ENCODE results near the gene LRCOL1. TPM values are rescaled to one million over a fixed set of nuclear protein-coding genes. Genes with fewer than 3 reads are reported as not detected.

The LRCOL1 gene
- total and polyA plus RNA-seq, 2 of the 13 experiments (the other 11 are each of a cell fraction or from before 2014, with no cell fraction given) = not detected

- TF ChIP-seq CEBPB (IDR thresholded peaks at IDR 0.05; ENCODE audit: borderline replicate concordance, low read depth, low read length) = no peak
- no peak for TF ChIP-seq NFRKB (IDR thresholded peaks at IDR 0.05)
- TF ChIP-seq IKZF4 (CRISPR knock-in tag; IDR thresholded peaks at IDR 0.05; ENCODE audit: borderline replicate concordance, low read depth, not compliant biosample characterization) = no peak
- no peak for TF ChIP-seq CAMTA2 (CRISPR knock-in tag; IDR thresholded peaks at IDR 0.05; ENCODE audit: borderline replicate concordance)
- TF ChIP-seq SAFB2 (CRISPR knock-in tag; IDR thresholded peaks at IDR 0.05; ENCODE audit: borderline replicate concordance, low read depth) = no peak
- peak; percentile 31; the same call in 1 of the 2 replicates for TF ChIP-seq ZNF709 (CRISPR knock-in tag; IDR thresholded peaks at IDR 0.05)
- TF ChIP-seq GABPB1 (CRISPR knock-in tag; IDR thresholded peaks at IDR 0.05) = peak; percentile 25; the same call in 1 of the 2 replicates
- no peak for TF ChIP-seq NCOA5 (CRISPR knock-in tag; IDR thresholded peaks at IDR 0.05)
- TF ChIP-seq ZNF776 (CRISPR knock-in tag; IDR thresholded peaks at IDR 0.05) = no peak
- TF ChIP-seq CCDC6 (CRISPR knock-in tag; IDR thresholded peaks at IDR 0.05) = no peak
- TF ChIP-seq ZEB1 (IDR thresholded peaks at IDR 0.05; ENCODE audit: insufficient replicate concordance, low read depth) = no peak
- no peak for TF ChIP-seq STAG1 (CRISPR knock-in tag; IDR thresholded peaks at IDR 0.05)
- no peak for TF ChIP-seq PAF1 (CRISPR knock-in tag; IDR thresholded peaks at IDR 0.05)
- TF ChIP-seq CENPBD1 (CRISPR knock-in tag; IDR thresholded peaks at IDR 0.05; ENCODE audit: borderline replicate concordance, low read depth) = no peak
- TF ChIP-seq ZBTB49 (CRISPR knock-in tag; IDR thresholded peaks at IDR 0.05; ENCODE audit: borderline replicate concordance) = no peak
- no peak for TF ChIP-seq SKIL (CRISPR knock-in tag; IDR thresholded peaks at IDR 0.05; ENCODE audit: borderline replicate concordance)
- no peak for TF ChIP-seq ZNF10 (CRISPR knock-in tag; IDR thresholded peaks at IDR 0.05; ENCODE audit: borderline replicate concordance, low read depth)
- peak; percentile 64 for TF ChIP-seq ZNF687 (CRISPR knock-in tag; IDR thresholded peaks at IDR 0.05)
- no peak for TF ChIP-seq TFDP1 (CRISPR knock-in tag; IDR thresholded peaks at IDR 0.05; ENCODE audit: borderline replicate concordance)
Measured at GRCh38 chr12:132602572-132603239, 7.7 kb downstream of the LRCOL1 start (continued).

All from HepG2 (cell line).